Stomach (tissue), 4 donors: ENCODE data around the gene CADM4.

Experiments used
- CTCF ChIP-seq, 7 experiments: fragments of 450-650 bp in 4 of 7; fragments of 200-600 bp in 3 of 7; sonication (generic) in 3 of 7; IDR thresholded peaks; one replicate each; pipeline ENCODE4 v1.5.1; 2016 to 2019; ENCODE audit warnings: antibody characterized with exemption in 7 of 7, control low read depth in 2 of 7, mild to moderate bottlenecking in 1 of 7
- EP300 ChIP-seq: sonication (generic); formaldehyde crosslinking; IDR thresholded peaks from one replicate; pipeline ENCODE4 v1.6.1; 2017; ENCODE audit warnings: antibody characterized with exemption

GRCh38 chr19:43578787-43579186 is 60.9 kb downstream of the CADM4 start:
- TF ChIP-seq CTCF (IDR thresholded peaks at IDR 0.05) = no peak
- no peak for TF ChIP-seq EP300
